GM19099 (cell line): ENCODE data around the gene ARHGEF17.

Source experiments
- POLR2A ChIP-seq: IDR thresholded peaks from 3 replicates; pipeline ENCODE4 v1.6.1; 2011; ENCODE audit warnings: low read depth; ENCODE audit not compliant: insufficient read length; ENCODE audit errors: extremely low read depth

The ARHGEF17 gene

GRCh38 chr11:73325036-73325981 lies 17.2 kb downstream of the ARHGEF17 start:
- TF ChIP-seq POLR2A = peak; percentile 29

- no peak for TF ChIP-seq POLR2A
These were observed 19.1 kb downstream of the ARHGEF17 start for GRCh38 chr11:73326929-73327811.

GRCh38 chr11:73327812-73328364 lies 19.8 kb downstream of the ARHGEF17 start:
- TF ChIP-seq POLR2A = no peak

- no peak for TF ChIP-seq POLR2A
These were observed 22.6 kb downstream of the ARHGEF17 start for GRCh38 chr11:73330569-73331093.

- TF ChIP-seq POLR2A = no peak
These were observed 23.3 kb downstream of the ARHGEF17 start for GRCh38 chr11:73331138-73331916.

- no peak for TF ChIP-seq POLR2A
These were observed 25.1 kb downstream of the ARHGEF17 start for GRCh38 chr11:73333173-73333572.

DNA sequence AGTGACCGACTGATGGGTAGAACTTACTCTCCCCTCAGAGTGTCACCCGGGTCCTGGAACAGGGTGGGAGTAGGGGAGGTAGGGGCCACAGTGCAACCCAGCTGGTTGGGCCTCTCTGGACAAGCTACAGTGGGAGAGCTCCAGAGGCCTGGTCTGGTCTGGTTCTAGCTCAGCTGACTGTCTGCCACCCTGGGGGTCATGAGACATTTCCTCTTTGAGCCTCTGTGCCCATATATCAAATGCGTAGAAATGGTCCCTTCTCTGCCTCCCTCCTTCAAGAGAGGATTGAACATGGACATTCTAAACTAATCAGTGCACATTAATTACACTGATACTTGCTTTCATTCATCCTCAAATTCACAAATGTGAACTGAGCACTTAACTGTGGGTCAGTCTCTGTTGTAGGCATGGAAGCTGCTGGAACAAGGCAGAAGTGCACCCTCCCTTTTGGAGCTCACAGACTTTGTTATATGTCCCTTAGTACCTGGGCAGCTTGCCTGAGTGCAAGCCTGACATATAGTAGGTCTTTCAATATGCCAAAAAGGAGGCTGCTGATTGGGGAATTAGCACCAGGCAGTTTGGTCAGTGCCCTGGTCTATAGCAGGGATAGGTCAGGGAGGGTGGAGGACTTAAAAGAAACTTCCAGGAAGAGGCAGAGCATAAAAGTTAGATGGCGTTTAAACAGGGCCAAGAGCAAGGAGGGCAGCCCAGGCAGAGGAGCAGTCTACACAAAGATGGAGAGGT lies 25.7 kb downstream of the ARHGEF17 start:
- no peak for TF ChIP-seq POLR2A

- no peak for TF ChIP-seq POLR2A
These were observed 26.5 kb downstream of the ARHGEF17 start for GRCh38 chr11:73334384-73335203.

- no peak for TF ChIP-seq POLR2A
These were observed 27.3 kb downstream of the ARHGEF17 start for GRCh38 chr11:73335204-73335923.

DNA sequence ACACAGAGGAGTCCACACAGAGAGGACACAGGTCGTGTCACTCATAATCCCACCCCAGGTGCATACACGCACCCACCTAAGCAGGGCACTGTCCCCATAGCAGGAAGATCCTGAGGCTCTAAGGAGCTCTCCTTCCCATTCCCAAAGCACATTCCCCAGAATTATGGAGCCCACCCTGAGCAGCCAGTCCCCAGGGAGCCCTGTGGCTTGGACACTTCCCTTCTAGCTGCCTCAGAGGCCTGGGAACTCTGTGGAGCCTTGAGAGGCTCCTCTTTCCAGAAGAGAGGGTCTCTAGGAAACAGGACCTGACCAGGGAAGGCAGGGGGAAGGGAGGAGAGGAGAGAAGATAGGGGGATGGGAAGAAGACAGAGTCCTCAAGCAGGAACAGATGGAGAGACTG lies 29.8 kb downstream of the ARHGEF17 start:
- no peak for TF ChIP-seq POLR2A

GRCh38 chr11:73338279-73338678 lies 30.2 kb downstream of the ARHGEF17 start:
- TF ChIP-seq POLR2A = no peak

- no peak for TF ChIP-seq POLR2A
These were observed 32.1 kb downstream of the ARHGEF17 start for GRCh38 chr11:73340164-73340563.
